Lower lobe of right lung (tissue), 2 donors: ENCODE measurements around the gene ESPN. TPM values are rescaled to one million over a fixed set of nuclear protein-coding genes. Genes with fewer than 3 reads are reported as not detected.

ENCODE experiments used
- ATAC-seq, 2 donors: fragments of 200-7000 bp; cut with Tn5 transposase; one replicate each; pipeline ENCODE4 v1.9.1; 2020 to 2022; ENCODE audit warnings: mild to moderate bottlenecking in 2 of 2, moderate library complexity in 2 of 2
- DNase-seq: peaks from one replicate; pipeline ENCODE4 v3.0.0-alpha.2; 2020
- H3K27ac ChIP-seq: fragments of 200-600 bp; one replicate; pipeline ENCODE4 v1.8.0; 2022
- H3K27me3 ChIP-seq: fragments of 200-600 bp; one replicate; pipeline ENCODE4 v1.8.0; 2022; ENCODE audit warnings: low read depth
- H3K36me3 ChIP-seq: fragments of 200-600 bp; one replicate; pipeline ENCODE4 v1.8.0; 2022; ENCODE audit warnings: mild to moderate bottlenecking
- H3K4me1 ChIP-seq: fragments of 200-600 bp; one replicate; pipeline ENCODE4 v1.8.0; 2022
- H3K4me3 ChIP-seq: fragments of 200-600 bp; one replicate; pipeline ENCODE4 v1.8.0; 2022; ENCODE audit warnings: mild to moderate bottlenecking
- H3K9me3 ChIP-seq: fragments of 200-600 bp; one replicate; pipeline ENCODE4 v1.8.0; 2022
- intact Hi-C: fragments of 100-400 bp; cut with DNase I; formaldehyde crosslinking; loops from one replicate; pipeline ENCODE4 v1.11.0; 2022
- total RNA-seq: library from RNA; stranded (reverse); fragmentation: NEBNext Ultra II Directional; extraction: Animal tissue kit (Norgen Biotek cat#: 25700); gene quantifications from one replicate; pipeline ENCODE4 v1.2.1, GENCODE V29; 2021
- TF ChIP-seq, protein P1 (sequence below): fragments of 200-600 bp; IDR thresholded peaks from one replicate; pipeline ENCODE4 v1.8.0; 2022; ENCODE audit warnings: antibody characterized with exemption, mild to moderate bottlenecking
- donor health status: DM: no; HTN: yes; CAD: no; lungs with severe emphysema.

Gene ESPN
- total RNA-seq, 1 donor from 2014 or later = 8.3 TPM

DNA sequence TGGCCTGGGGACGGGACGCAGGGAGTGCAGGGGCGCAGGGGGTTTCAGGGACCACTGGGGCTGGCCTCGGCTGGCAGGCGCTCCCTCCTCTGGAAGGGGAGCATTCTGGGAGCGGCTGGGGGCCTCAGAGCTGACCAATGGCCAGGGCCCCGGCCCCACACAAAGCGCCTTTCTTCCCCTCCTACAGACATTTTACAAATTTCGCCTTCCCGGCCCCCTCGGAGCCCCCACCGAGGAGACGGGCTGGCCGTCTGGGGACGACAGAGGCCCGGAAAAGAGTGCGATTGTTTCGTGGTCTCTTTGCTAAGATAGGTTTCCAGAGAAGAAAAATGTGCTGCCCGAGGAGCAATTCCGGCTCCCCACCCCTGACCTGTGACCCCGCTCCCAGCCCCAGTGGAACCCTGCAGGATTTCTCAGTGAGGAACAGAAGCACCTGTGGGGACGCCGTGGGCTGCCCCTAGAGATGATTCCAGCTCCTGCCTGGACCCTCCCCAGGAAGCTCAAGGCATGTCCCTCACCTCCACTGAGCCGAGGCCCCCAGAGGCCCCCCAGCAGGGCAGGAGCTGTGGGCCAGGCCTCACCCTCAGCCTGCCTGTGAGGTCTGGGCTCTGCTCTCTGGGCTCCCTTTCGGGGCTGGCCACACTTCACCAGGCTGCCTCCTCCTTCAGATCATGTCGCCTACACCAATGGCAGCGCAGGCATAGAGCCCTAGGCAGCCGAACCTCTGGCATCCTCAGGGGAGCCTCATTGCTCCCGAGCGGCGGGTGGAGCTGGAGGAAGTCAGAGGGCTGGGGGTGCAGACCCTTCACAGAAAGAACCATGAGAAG lies 81.8 kb downstream of the ESPN start:
- intact Hi-C loops = no loop called here
- Histone ChIP-seq H3K27ac (no peak overlapping the region), H3K27me3 (no peaks in the 10 kb centered on the region), H3K9me3 (no peaks in the 10 kb centered on the region), H3K36me3 (no peaks in the 10 kb centered on the region), H3K4me3 (no peak overlapping the region), H3K4me1 (peaks cover 14% of the 10 kb centered on the region)
- DNase-seq = no peak
- TF ChIP-seq, protein P1, sequence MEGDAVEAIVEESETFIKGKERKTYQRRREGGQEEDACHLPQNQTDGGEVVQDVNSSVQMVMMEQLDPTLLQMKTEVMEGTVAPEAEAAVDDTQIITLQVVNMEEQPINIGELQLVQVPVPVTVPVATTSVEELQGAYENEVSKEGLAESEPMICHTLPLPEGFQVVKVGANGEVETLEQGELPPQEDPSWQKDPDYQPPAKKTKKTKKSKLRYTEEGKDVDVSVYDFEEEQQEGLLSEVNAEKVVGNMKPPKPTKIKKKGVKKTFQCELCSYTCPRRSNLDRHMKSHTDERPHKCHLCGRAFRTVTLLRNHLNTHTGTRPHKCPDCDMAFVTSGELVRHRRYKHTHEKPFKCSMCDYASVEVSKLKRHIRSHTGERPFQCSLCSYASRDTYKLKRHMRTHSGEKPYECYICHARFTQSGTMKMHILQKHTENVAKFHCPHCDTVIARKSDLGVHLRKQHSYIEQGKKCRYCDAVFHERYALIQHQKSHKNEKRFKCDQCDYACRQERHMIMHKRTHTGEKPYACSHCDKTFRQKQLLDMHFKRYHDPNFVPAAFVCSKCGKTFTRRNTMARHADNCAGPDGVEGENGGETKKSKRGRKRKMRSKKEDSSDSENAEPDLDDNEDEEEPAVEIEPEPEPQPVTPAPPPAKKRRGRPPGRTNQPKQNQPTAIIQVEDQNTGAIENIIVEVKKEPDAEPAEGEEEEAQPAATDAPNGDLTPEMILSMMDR = no peak
- no peak for ATAC-seq

DNA sequence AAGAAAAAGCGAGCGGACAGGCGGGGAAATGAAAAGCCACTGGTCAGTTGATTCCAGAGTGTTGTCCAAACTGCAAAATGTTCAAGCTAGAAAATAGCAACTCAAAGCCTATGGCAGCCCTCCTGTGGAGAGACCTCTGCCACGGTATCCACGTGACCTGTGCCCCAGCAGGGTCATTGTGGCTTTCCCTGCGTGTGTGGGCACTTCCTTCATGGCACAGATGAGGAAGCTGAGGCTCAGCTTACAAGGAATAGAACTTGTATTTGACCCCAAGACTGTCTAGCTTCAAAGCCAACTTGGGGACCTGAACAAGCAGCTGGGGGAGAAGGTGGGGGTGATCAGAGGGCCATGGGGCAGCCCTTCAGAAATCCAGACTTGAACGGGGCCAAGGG lies 82.5 kb downstream of the ESPN start:
- no peaks in the 10 kb centered on the region for H3K9me3 ChIP-seq
- H3K27me3 ChIP-seq = no peaks in the 10 kb centered on the region
- intact Hi-C loops = no loop called here
- peak; percentile 36 to 41 for ATAC-seq
- H3K4me3 ChIP-seq = no peak overlapping the region
- H3K27ac ChIP-seq = no peak overlapping the region
- TF ChIP-seq, protein P1 = no peak
- H3K36me3 ChIP-seq = no peaks in the 10 kb centered on the region
- no peak for DNase-seq
- peaks cover 10% of the 10 kb centered on the region for H3K4me1 ChIP-seq

DNA sequence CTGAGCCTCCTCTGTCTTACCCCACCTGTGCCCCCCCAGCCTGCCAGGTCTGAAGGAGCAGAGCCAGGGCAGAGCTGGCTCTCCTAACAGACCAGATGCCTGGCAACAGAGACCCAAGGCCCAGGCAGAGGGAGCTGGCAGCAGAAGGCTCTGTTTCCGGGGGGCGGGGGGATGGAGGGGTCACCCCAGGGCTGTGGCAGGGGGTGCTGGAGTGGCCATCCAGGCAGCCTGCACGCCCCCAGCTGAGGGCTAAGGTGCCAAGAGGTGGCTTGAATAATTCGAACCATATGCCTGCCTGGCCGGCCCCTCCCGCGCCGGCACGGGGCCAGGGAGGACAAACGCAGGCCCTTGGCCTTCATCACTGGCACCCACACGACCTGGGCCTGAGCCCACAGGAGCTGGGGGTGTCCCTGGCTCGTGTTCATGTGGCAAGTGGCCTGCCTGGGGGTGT lies 82.9 kb downstream of the ESPN start:
- DNase-seq (no peak), ATAC-seq (no peak)
- peaks cover 5% of the 10 kb centered on the region for H3K4me1 ChIP-seq
- intact Hi-C loops = no loop called here
- no peak overlapping the region for H3K4me3 ChIP-seq
- H3K36me3 ChIP-seq = no peaks in the 10 kb centered on the region
- no peak overlapping the region for H3K27ac ChIP-seq
- H3K9me3 ChIP-seq = no peaks in the 10 kb centered on the region
- H3K27me3 ChIP-seq = no peaks in the 10 kb centered on the region
- TF ChIP-seq, protein P1 = no peak

DNA sequence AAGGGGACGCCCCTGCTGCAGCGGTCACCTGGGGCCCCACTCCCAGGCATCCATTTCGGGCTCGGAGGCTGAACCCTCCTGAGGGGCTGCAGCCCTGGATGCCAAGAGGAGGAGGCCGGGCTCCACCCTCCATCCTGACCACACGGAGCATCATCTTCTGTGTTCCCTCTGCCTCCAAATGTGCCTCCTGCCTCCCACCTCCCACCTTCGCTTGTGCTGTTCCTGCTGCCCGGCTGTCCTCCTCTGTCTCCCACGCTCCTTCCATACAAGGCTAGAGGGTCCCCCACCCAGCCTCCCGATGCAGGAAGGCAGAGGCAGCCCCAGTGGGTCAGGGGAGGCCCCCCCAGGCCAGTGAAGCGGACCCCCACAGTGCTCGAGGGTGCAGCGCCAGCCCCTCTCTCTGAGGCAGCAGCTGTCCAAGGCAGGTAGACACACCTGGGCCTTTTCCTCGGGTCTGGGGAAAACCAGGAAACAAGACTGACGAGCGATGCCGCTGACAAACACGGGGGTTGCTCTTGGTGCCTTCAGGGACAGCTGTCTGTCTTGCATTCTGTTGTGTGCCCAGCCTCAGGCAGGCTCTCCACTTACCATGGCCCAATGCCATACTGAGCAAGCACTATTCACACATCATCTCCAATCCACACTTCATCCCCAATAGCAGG lies 83.7 kb downstream of the ESPN start:
- Histone ChIP-seq H3K27me3 (no peaks in the 10 kb centered on the region), H3K4me3 (no peak overlapping the region), H3K36me3 (no peaks in the 10 kb centered on the region), H3K27ac (no peak overlapping the region), H3K9me3 (no peaks in the 10 kb centered on the region), H3K4me1 (no peaks in the 10 kb centered on the region)
- intact Hi-C loops = no loop called here
- no peak for DNase-seq
- TF ChIP-seq, protein P1 = no peak
- no peak for ATAC-seq

DNA sequence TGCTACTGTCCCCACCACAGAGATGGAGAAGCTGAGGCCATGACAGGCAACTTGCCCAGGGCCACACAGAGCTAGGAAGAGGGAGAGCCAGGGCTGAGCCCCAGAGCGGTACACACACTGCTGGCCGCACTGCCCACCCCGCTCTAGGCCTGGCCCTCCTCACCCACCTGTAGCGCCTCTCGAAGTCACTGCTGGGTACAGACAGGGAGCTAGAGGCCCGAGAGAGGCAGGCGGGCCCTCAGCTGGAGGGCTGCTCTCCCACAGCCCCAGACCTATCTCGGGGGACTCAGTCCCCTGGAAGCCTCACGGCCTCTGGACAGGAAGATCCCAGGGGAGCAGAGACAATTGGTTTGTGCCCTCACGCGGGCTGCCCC lies 84.2 kb downstream of the ESPN start:
- H3K9me3 ChIP-seq = no peaks in the 10 kb centered on the region
- H3K27me3 ChIP-seq = no peaks in the 10 kb centered on the region
- no peaks in the 10 kb centered on the region for H3K4me1 ChIP-seq
- ATAC-seq (no peak), DNase-seq (no peak)
- no peak overlapping the region for H3K27ac ChIP-seq
- intact Hi-C loops = no loop called here
- H3K36me3 ChIP-seq = no peaks in the 10 kb centered on the region
- TF ChIP-seq, protein P1 = no peak
- no peak overlapping the region for H3K4me3 ChIP-seq
